NCI-H1417 (cell line): ENCODE measurements around the gene TSPEAR.
"Not testable (repeated sequence)": the region's sequence is repeated elsewhere in the genome, so short reads cannot be mapped to it uniquely, and the experiment has no call there.

ENCODE experiments used
- DNase-seq, 3 experiments: peaks; one replicate each; lab custom pipeline; 2025; lab: John Stamatoyannopoulos, UW

The TSPEAR gene

GRCh38 chr21:44628707-44629391 lies 82.5 kb downstream of the TSPEAR start:
- DNase-seq, result no peak

DNA sequence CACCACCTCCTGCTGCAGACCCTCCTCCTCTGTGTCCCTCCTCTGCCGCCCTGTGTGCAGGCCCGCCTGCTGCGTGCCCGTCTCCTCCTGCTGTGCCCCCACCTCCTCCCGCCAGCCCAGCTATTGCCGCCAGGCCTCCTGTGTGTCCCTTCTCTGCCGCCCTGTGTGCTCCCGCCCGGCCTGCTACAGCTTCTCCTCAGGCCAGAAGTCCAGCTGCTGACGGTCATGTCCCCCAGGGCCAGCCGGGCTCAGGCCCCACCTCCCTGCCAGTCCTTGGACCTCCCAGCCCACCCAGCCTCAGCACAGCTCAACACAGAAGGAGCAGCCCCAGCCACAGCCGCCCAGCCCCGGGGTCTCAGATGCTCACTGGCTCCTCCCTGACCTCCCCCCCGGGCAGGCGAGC lies 83.5 kb downstream of the TSPEAR start:
- DNase-seq, result peak in 1 of 3 experiments; percentile 19

DNA sequence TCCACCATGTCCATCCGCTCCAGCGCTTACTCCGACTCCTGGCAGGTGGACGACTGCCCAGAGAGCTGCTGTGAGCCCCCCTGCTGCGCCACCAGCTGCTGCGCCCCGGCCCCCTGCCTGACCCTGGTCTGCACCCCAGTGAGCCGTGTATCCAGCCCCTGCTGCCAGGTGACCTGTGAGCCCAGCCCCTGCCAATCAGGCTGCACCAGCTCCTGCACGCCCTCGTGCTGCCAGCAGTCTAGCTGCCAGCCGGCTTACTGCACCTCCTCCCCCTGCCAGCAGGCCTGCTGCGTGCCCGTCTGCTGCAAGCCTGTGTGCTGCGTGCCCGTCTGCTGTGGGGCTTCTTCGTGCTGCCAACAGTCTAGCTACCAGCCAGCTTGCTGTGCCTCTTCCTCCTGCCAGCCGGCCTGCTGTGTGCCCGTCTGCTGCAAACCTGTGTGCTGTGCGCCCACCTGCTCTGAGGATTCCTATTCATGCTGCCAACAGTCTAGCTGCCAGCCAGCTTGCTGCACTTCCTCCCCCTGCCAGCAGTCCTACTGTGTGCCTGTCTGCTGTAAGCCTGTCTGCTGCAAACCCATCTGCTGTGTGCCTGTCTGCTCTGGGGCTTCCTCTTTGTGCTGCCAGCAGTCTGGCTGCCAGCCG lies 84.1 kb downstream of the TSPEAR start:
- not testable (repeated sequence) for DNase-seq

GRCh38 chr21:44626673-44627143 lies 84.7 kb downstream of the TSPEAR start, which contains the start of gene KRTAP10-9:
Gene KRTAP10-9 (plus strand): TSS chr21:44627093. CDS start chr21:44627172, 79 bp downstream.
- peak in 1 of 3 experiments; percentile 41 for DNase-seq

DNA sequence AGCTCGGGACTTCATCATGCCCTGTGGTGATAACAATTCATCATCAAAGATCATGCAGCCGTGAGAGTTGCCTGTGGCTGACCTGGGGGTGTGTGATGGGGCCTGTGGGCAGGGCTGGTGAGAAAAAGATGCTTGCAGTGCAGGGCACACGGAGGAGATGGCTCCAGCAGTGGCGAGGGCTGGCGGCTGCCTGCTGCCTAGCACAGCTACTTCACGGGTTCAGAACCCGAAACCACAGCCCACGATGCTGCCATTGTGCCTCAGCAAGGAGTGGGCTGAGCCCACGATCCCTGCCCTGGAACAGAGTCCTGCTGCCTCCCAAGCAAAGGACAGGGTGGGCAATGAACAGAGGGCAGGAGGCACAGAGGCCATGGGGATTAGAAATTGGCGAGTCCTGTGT lies 85.1 kb downstream of the TSPEAR start:
- DNase-seq, result no peak

GRCh38 chr21:44625756-44626155 lies 85.6 kb downstream of the TSPEAR start:
- DNase-seq, result no peak

DNA sequence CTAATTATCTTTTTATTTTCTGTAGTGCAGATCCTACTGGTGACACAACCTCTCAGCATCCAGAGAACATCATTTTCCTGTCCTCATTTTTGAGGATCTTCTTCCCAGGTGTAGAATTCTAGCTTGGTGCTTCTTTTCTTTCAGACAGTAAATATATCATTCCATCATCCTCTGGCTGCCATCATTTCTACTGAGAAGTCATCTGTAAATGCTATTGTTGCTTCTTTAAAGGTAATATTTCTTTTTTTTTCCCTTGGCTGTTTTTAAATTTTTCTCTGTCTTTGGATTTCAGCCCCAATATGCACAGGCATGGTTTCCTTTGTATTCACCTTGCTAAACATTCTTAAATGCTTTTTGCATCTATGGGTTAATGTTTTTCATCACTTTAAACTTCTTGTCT lies 87.8 kb downstream of the TSPEAR start:
- no peak for DNase-seq

DNA sequence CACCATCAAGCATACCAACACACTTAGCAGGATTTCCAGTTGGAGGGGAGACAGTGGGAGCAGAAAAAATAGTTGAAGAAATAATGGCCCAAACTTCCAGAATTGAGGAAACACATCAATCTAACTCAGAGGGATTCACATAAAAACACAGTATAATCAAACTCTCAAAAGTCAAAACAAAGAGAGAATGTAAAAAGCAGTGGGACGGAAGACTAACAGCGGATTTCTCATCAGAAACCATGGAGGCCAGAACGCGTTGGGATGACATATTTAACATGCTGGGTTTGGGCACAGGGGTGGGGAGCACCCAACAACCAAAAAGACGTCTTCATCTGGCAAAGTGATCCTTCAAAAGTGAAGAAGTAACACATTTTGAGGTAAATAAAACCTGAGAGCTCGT lies 91.5 kb downstream of the TSPEAR start:
- DNase-seq, result no peak

- DNase-seq, result no peak
Observed at GRCh38 chr21:44618909-44619308, 92.5 kb downstream of the TSPEAR start.

GRCh38 chr21:44618504-44618903 lies 92.9 kb downstream of the TSPEAR start:
- DNase-seq, result no peak

GRCh38 chr21:44617071-44617501 lies 94.3 kb downstream of the TSPEAR start:
- DNase-seq, result no peak

- peak in 2 of 3 experiments; percentile 30 to 61 for DNase-seq
Observed at GRCh38 chr21:44616591-44616926, 94.8 kb downstream of the TSPEAR start.

DNA sequence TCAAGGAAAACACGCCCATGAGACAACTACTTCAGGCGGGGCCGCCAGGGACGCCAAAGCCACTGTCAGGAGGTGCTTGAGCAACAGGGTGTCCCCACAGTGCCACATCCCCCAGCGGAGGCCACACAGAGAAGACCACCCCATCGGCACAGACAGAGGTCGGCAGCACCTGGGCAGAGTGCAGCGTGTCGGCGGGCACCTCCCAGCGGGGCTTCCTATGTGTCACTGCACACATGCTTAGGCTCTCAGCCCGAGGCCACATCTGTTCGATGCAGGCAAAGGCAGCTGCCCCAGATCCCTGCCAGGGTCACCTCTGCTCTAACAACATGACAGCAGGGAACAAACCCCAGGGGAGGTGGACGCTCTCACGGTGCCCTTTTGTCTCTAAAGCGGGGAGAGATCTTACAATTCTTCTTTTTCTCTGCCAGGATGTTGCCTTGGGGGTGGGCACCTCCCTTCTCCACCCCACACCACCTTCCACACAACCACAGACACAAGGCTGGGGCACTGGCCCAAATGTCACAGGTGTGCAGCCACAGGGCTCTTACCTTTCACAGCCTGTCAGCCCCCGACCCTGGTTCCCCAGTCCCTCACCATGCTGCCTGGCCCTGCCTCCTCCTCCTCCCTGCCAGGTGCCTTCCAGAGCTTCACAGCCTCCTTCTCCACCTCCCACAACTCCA lies 95.3 kb downstream of the TSPEAR start:
- DNase-seq, result peak in 2 of 3 experiments; percentile 33 to 73

- no peak for DNase-seq
Observed at GRCh38 chr21:44615466-44615865, 95.9 kb downstream of the TSPEAR start.

GRCh38 chr21:44614961-44615391 lies 96.4 kb downstream of the TSPEAR start:
- no peak for DNase-seq

GRCh38 chr21:44614161-44614631 lies 97.2 kb downstream of the TSPEAR start:
- DNase-seq, result no peak

- DNase-seq, result no peak
Observed at GRCh38 chr21:44613386-44614155, 97.8 kb downstream of the TSPEAR start.

DNA sequence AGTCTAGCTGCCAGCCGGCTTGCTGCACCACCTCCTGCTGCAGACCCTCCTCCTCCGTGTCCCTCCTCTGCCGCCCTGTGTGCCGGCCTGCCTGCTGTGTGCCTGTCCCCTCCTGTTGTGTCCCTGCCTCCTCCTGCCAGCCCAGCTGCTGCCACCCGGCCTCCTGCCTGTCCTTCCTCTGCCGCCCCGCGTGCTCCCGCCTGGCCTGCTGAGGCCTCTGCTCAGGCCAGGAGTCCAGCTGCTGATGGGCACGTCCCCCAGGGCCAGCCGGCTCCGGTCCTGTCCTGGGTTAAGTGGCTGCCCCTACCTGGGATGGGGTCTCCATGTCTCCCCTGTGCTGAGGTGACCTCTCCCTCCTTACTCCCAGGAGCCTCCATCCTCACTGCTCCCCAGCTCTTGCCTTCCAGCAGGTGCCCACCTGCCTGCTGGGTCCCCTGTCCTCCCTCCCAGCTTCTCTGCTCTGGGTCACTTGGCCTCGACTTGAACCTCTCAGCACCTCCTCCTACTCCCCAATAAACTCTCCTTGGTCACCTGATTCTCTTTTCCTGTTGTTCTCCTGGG lies 98.6 kb downstream of the TSPEAR start:
- no peak for DNase-seq

GRCh38 chr21:44612029-44612486 lies 99.3 kb downstream of the TSPEAR start, which contains the start of gene KRTAP10-8:
Gene KRTAP10-8 (plus strand): TSS chr21:44612079. CDS start chr21:44612101, 22 bp downstream.
- DNase-seq, result no peak

- DNase-seq, result no peak
Observed at GRCh38 chr21:44611551-44611950, 99.8 kb downstream of the TSPEAR start.

DNA sequence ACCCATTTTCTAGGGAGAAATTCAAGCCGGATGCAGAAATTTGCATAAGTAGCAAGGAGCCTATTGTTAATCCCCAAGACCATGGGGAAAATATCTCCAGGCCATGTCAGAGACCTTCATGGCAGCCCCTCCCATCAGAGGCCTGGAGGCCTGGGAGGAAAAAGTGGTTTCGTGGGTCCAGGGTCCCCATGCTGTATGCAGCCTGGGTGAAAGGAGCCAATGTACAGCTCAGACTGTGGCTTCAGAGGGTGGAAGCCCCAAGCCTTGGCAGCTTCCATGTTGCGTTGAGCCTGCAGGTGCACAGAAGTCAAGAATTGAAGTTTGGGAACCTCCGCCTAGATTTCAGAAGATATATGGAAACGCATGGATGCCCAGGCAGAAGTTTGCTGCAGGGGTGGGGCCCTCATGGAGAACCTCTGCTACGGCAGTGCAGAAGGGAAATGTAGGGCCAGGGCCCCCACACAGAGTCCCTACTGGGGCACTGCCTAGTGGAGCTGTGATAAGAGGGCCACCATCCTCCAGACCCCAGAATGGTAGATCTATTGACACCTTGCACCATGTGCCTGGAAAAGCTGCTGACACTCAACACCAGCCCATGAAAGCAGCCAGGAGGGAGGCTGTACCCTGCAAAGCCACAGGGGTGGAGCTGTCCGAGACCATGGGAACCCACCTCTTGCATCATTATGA lies 101.1 kb downstream of the TSPEAR start:
- DNase-seq, result not testable (repeated sequence)
